Right kidney (tissue), 1 donor: ENCODE data around the gene LRRC34.

Source experiments
- DNase-seq: peaks from one replicate; pipeline ENCODE4 v3.0.0-alpha.2; 2016

Gene LRRC34

DNA sequence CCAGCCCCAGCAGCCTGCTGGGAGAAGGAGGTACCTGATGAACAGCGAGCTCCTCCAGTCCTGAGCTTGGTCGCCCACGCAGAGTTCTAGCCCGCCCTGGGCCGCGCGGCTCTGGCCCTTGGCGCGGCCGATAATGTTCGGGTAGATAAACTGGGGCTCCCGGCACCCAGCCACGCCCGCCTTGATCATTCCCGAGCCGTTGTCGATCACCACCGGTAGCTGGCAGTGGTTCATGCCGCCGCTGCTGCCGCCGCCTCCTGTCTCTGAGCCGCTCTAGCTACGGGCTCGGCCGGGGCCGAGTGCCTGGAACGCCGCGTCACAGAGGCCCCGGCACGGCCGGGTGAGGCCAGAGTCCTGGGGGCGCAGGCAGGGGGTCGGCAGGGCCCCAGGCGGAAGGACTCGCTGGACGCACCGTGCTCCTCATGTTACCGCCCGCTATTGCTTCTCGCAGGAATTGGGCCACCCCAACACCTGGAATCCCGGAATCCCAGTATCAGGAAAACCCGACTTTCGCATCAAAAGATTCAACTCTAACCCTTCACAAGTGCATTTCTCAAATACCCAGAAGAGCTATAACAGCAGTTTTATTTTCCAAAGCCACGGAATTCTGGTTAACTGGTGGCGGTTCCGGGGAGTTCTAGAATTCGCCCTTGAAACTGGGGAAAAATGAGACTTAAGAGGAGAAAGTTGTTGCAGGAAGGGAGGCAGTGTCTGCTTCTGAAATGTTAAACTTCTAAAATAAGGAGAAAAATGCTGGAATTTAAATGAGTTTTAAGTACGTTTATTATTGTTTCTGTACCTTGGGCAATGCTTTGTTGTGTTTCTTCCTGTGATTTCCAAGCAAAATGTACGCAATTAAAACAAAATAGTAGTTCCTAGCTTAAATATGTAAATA is 43.2 kb downstream of the LRRC34 start, which contains the start of gene ACTRT3:
ACTRT3 (minus strand) TSS at position 275 of the 895 bp plus-strand sequence; CDS start at position 234, 41 bp downstream.
- DNase-seq = peak; percentile 97

GRCh38 chr3:169764882-169765612 is 47.7 kb downstream of the LRRC34 start, which contains the start of gene TERC:
TSS of gene TERC (minus strand) at chr3:169765060.
- no peak for DNase-seq

- peak; percentile 94 for DNase-seq
Measured at GRCh38 chr3:169764312-169764881, 48.3 kb downstream of the LRRC34 start.

GRCh38 chr3:169760479-169760878 is 52.2 kb downstream of the LRRC34 start:
- DNase-seq = no peak

DNA sequence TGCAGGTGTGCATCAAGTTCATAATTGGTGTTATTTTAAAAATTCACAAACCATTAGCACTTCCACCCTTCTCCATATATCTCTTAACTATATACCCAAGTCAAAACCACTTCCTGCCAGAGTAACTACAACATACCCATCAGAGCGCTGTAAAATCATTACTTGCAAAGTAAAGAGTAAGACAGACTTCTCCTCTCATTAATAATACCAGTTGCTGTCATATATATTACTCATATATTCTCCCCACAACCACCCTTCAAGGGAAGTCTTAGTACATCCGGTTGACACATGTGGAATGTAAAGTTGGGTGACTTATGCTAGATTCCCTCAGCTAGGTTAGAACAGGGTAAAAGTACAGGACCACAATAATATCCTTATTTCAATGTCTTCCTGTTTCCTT is 53.4 kb downstream of the LRRC34 start:
- DNase-seq = no peak

DNA sequence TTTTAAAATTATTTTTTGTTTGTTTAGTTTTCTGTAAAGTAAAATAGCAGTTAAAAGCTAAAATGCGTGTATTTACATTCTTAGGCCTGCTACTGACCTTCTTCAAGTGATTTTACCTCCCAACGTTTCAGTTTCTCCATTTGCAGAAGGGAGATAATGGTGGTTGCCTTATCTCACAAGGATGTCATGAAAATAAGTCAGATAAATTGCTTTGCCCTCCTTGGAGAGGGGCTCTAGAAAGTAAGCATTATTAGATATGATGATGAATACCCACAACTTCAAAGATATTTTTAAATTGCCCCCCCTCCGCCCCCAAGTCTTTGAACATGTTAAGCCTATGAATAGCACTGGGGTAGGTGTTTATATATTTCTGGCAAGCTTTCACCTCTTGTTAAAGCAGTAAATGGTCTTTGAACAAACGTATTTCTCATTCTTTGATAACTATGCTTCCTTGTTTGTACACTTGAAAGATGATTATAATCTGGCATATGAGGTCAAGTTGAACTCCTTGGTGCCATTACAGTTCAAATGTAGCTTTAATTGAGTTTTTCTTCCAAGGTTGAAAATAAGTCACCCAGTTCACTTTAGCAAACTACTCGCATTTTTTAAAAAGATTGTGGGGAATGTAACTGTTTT is 54.2 kb downstream of the LRRC34 start:
- no peak for DNase-seq

DNA sequence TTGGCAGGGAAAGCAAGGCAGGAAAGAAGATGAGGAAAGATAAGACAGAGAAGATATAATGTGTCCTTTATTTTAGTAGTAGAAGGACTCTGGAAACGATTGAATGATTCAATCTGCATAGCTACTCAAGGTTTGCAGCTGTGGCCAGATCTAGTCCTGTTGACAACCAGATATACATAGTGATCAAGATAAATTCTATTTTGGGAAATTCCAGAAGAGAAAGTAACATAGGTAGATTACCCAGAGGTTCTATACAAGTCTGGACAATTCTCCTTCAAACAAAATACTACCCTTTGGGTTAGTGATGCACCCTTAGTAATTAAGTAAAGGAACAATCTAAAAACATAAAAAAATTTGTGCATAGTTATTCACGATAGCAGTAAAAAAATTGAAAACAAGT is 57.2 kb downstream of the LRRC34 start:
- no peak for DNase-seq

DNA sequence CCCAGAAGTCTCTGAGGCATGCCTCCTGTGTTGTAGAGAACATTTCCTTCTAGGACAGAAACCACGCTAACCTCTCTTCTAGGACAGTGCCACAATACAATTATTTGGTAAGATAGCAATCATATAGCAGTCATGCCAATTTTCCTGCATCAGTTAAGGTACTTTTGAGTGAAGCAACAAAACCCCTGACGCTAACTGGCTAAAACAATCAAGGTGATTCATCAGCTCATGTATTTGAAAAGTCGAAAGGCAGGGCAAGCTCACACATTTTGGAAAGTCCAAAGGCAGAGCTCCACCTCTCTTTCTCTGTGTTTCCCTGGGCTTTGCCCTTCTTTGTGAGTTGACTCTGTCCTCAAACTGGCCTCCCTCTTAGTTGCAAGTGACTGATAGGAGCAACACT is 58.0 kb downstream of the LRRC34 start:
- DNase-seq = no peak

DNA sequence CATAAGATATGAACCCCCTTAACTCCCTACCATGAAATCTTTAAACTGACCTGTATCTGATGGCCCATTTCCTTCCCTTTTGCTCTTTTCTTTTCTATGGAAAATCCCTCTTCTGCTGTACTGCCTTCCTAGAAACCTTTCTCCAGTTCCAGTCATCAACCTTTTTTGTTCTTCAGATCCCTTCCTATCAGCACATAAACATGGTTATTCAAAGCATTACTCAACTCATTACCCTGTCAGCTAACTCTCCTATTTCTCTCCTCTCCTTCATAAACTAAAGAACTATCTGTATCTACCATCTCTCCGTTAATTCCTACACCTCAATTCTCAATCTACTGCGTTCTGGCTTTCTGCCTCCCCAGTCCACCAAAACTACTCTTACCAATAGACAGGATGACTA is 60.8 kb downstream of the LRRC34 start:
- DNase-seq = no peak

DNA sequence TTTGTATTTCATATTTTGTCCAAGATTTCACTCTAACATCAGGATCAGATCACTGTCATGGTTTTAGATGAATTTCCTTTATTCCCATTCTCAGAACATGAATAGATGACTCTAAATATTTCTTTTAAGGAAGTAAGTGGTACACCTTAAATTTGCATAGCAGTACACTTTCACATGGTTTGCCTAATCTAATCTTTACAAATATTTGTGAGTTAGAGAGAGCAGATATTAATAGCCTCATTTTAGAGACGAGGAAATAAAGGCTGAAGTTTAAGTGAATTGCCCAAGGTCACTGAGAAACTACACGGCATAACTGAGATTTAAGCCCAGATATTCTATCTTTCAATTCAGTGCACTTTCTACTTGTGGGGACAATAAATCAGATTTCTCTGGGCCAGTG is 62.0 kb downstream of the LRRC34 start:
- DNase-seq = no peak

GRCh38 chr3:169748670-169749069 is 64.0 kb downstream of the LRRC34 start:
- no peak for DNase-seq

DNA sequence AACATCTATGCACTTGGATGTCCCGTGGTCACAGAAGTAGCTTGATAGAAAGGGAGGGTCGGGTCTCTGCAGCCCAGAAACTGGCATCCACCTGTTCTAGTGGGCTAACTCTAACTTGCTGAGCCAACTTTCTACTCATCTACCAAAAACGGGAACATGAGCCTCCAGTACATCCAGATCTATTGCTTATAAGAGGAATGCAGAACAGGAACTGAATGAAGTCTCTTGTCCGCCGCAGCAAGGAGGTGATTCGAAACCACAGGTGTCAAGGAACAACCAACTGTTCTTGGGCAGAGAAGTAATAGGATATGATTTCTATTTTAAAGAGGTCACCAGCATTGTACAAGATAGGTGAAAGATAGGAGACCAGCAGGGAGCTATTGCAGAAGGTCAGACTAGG is 65.8 kb downstream of the LRRC34 start:
- no peak for DNase-seq

- peak; percentile 30 for DNase-seq
Measured at GRCh38 chr3:169744366-169745054, 68.2 kb downstream of the LRRC34 start.
